Brain microvascular endothelial cell (primary cell): ENCODE data around the gene PACSIN1.

Source experiments
- DNase-seq: peaks from one replicate; pipeline ENCODE4 v3.0.0-alpha.2; 2020
- H3K27ac ChIP-seq: fragments of 250-450 bp; sonication (Bioruptor Pico); 2 replicates; pipeline ENCODE4 v1.5.1; 2020; ENCODE audit warnings: mild to moderate bottlenecking, moderate library complexity
- H3K27me3 ChIP-seq: fragments of 250-450 bp; sonication (Bioruptor Pico); replicated peaks from 2 replicates; pipeline ENCODE4 v1.5.1; 2020; ENCODE audit warnings: mild to moderate bottlenecking
- H3K36me3 ChIP-seq: fragments of 250-450 bp; sonication (Bioruptor Pico); replicated peaks from 2 replicates; pipeline ENCODE4 v1.5.1; 2020; ENCODE audit warnings: mild to moderate bottlenecking
- H3K4me3 ChIP-seq: 2 replicates; pipeline ENCODE4 v1.5.1; 2011; ENCODE audit warnings: low read depth, mild to moderate bottlenecking, control low read depth, low read length, moderate library complexity
- CTCF ChIP-seq: IDR thresholded peaks from 2 replicates; pipeline ENCODE4 v1.5.1; 2011; ENCODE audit warnings: low read depth, mild to moderate bottlenecking, moderate library complexity, low read length, control low read depth, inconsistent platforms; ENCODE audit errors: missing control alignments
- in situ Hi-C: cut with HindIII; loops from 2 replicates; pipeline ENCODE4 v1.10.0; 2017; ENCODE audit warnings: low sequenced_read_pairs, low pct_ligation_motif_present

Gene PACSIN1

GRCh38 chr6:34519971-34520644, 54.2 kb downstream of the PACSIN1 start:
- DNase-seq: no peak
- in situ Hi-C loops: no loop called here
- no peak for TF ChIP-seq CTCF
- Histone ChIP-seq H3K36me3 (no peaks in the 10 kb centered on the region), H3K4me3 (no peak overlapping the region), H3K27me3 (peaks cover 5% of the 10 kb centered on the region), H3K27ac (no peak overlapping the region)

DNA sequence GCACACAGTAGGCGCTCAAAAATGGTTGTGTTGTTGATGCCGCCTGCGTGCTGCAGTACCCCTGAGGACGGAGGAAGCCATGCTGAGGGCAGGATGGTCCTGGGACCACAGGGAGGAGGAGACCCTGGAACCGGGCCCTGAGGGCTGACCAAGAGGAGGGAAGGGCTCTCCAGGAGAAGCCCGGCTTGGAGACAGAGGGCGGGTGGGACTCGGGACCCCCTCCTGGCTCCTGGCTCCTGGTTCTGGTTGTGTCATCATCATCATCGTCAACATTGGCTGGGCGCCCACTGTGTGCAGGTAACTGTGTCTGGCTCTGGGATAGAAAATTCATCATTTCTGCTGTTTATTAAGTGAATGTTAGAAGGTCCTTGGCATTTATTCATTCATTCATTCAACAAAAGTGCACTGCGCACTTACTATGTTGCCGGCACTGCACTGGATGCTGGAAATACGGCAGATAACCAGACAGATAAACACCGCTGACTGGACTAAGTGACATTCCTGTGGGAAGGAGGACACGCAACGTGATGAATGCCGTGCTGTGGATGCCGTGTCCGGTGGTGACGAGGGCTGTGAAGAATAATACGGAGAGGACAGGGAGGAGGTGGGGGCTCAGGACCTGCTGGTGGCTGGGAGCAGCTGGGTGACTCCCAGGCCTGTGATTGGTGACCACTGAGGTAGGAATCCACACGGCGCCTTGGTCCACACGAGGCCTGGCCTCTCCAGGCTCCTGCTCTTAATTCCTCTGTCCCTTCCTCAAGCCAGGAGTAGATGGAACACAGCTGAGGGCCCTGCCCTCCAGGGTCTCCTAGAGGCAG, 55.0 kb downstream of the PACSIN1 start:
- TF ChIP-seq CTCF: no peak
- Histone ChIP-seq H3K4me3 (no peak overlapping the region), H3K36me3 (no peaks in the 10 kb centered on the region), H3K27me3 (no peaks in the 10 kb centered on the region), H3K27ac (no peak overlapping the region)
- in situ Hi-C loops: no loop called here
- DNase-seq: no peak

- DNase-seq: no peak
- no peaks in the 10 kb centered on the region for H3K27me3 ChIP-seq
- in situ Hi-C loops: no loop called here
- TF ChIP-seq CTCF: no peak
- H3K36me3 ChIP-seq: no peaks in the 10 kb centered on the region
- no peak overlapping the region for H3K27ac ChIP-seq
- H3K4me3 ChIP-seq: no peak overlapping the region
These were observed 55.8 kb downstream of the PACSIN1 start for GRCh38 chr6:34521463-34522285.

- H3K27me3 ChIP-seq: no peaks in the 10 kb centered on the region
- in situ Hi-C loops: no loop called here
- H3K36me3 ChIP-seq: no peaks in the 10 kb centered on the region
- DNase-seq: no peak
- no peak overlapping the region for H3K4me3 ChIP-seq
- H3K27ac ChIP-seq: no peak overlapping the region
- TF ChIP-seq CTCF: no peak
These were observed 56.9 kb downstream of the PACSIN1 start for GRCh38 chr6:34522761-34523160.

- H3K27me3 ChIP-seq: no peaks in the 10 kb centered on the region
- DNase-seq: no peak
- no peak for TF ChIP-seq CTCF
- H3K36me3 ChIP-seq: no peaks in the 10 kb centered on the region
- no peak overlapping the region for H3K27ac ChIP-seq
- H3K4me3 ChIP-seq: no peak overlapping the region
- in situ Hi-C loops: no loop called here
These were observed 57.7 kb downstream of the PACSIN1 start for GRCh38 chr6:34523441-34524206.
